Activated naive CD8-positive, alpha-beta T cell treated with anti-CD3 and anti-CD28 coated beads, Interleukin-2, amount 50 U/mL, for 24 hours (primary cell): ENCODE measurements around the gene KCTD7.
A peak's percentile ranks its signal among the peaks of the same experiment; 100 is the strongest.
"Not testable (repeated sequence)": the region's sequence is repeated elsewhere in the genome, so short reads cannot be mapped to it uniquely, and the experiment has no call there.

Source experiments
- ATAC-seq: fragments of 150-1000 bp; cut with Tn5 transposase; one replicate; pipeline ENCODE4 v1.10.0; 2021
- DNase-seq: peaks from one replicate; pipeline ENCODE4 v3.0.0; 2021
- H3K27ac Mint-ChIP-seq: one replicate; pipeline ENCODE4 v1.8.0; 2021; ENCODE audit warnings: mild to moderate bottlenecking, mixed read lengths
- H3K27me3 Mint-ChIP-seq: one replicate; pipeline ENCODE4 v1.8.0; 2021; ENCODE audit warnings: mixed read lengths
- H3K36me3 Mint-ChIP-seq: one replicate; pipeline ENCODE4 v1.8.0; 2021; ENCODE audit warnings: low read depth, mixed read lengths
- H3K4me1 Mint-ChIP-seq: one replicate; pipeline ENCODE4 v1.8.0; 2021; ENCODE audit warnings: mixed read lengths
- H3K4me3 Mint-ChIP-seq: one replicate; pipeline ENCODE4 v1.8.0; 2021; ENCODE audit warnings: mild to moderate bottlenecking, moderate library complexity, mixed read lengths
- H3K9me3 Mint-ChIP-seq: one replicate; pipeline ENCODE4 v1.8.0; 2021; ENCODE audit warnings: mixed read lengths

Gene KCTD7

DNA sequence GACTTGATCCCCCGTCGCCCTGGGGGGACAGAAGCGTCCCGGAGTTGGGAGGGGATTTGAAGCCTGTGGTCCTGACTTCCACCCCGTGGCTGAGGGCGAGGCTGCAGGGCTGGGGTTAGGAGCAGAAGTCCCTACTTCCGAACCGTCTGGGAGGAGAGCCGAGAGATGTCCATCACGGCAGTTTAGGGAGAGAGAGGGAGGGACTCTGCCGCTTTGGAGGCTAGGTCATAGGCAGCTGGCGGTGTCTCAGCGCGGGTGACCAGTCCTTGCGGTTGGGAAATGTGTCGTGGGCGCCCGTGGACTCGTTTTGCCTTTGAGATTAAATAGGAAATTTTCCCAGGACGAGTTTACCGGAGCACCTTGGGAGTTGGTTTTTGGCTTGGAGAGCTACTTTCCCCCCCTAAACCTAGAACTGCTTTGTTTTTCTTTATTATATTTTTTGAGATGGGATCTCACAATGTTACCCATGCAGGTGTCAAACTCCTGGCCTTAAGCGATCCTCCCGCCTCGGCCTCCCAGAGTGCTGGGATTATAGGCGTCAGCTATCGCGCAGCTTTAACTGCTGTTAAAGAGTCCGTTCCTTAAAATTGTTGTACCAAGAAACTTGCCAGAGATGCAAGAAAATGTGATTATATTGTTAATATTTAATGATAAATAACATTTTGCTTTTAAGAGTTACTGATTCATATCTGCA is 26.6 kb downstream of the KCTD7 start:
- Mint-ChIP-seq H3K4me3 (peak overlapping the region; percentile 94), H3K27ac (peak overlapping the region; percentile 96), H3K4me1 (peaks cover 27% of the 10 kb centered on the region)
- not testable (repeated sequence) for H3K9me3 Mint-ChIP-seq, ATAC-seq, DNase-seq, H3K27me3 Mint-ChIP-seq, H3K36me3 Mint-ChIP-seq

DNA sequence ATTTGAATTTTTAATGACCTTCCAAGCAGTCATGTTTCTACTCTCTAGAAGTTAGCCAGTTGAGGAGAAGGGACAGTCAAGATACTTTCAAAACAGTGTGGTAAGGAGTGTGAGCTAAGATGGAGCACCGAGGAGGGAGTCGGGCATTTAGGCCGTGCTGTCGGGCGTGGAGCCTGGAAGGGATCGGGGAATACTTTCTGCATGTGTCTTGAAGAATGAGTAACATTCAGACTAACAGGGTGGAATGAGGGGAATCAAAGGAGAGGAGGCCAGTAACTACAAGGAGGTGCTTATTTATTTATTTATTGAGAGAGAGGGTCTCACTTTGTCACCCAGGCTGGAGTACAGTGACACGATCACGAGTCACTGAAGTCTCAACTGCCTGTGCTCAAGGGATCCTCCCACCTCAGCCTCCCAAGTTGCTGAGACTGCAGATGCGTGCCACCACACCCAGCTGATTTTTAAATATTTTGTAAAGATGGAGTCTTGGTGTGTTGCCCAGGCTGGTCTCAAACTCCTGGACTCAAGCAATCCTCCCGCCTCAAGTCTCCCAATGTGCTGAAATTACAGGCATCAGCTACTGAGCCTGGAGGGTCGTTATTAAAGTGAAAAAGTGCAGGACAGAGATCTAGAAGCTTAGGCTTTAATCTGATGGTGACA is 27.3 kb downstream of the KCTD7 start:
- not testable (repeated sequence) for DNase-seq, H3K36me3 Mint-ChIP-seq, H3K27ac Mint-ChIP-seq, H3K9me3 Mint-ChIP-seq, H3K27me3 Mint-ChIP-seq, ATAC-seq
- Mint-ChIP-seq H3K4me3 (peak overlapping the region; percentile 94), H3K4me1 (peaks cover 27% of the 10 kb centered on the region)

DNA sequence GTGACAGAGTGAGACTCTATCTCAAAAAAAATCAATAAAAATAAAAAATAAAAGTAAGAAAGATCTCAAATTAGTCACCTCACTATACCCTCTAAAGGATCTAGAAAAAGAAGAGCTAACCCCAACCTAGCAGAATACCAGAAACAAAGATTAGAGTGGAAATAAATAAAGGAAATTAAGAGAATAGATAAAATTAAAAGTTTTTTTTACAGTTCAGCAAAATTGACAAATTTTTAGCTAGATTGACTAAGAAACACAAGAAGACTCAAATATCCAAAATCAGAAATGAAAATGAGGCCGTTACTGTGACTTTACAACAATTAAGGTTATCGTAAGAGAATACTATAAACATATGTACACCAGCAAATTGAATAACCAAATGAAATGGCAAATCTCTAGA is 29.1 kb downstream of the KCTD7 start:
- H3K9me3 Mint-ChIP-seq, result no peaks in the 10 kb centered on the region
- peaks cover 27% of the 10 kb centered on the region for H3K4me1 Mint-ChIP-seq
- no peaks in the 10 kb centered on the region for H3K27me3 Mint-ChIP-seq
- H3K27ac Mint-ChIP-seq, result no peak overlapping the region
- no peak overlapping the region for H3K4me3 Mint-ChIP-seq
- peaks cover 4% of the 10 kb centered on the region for H3K36me3 Mint-ChIP-seq
- DNase-seq, result no peak
- ATAC-seq, result no peak

DNA sequence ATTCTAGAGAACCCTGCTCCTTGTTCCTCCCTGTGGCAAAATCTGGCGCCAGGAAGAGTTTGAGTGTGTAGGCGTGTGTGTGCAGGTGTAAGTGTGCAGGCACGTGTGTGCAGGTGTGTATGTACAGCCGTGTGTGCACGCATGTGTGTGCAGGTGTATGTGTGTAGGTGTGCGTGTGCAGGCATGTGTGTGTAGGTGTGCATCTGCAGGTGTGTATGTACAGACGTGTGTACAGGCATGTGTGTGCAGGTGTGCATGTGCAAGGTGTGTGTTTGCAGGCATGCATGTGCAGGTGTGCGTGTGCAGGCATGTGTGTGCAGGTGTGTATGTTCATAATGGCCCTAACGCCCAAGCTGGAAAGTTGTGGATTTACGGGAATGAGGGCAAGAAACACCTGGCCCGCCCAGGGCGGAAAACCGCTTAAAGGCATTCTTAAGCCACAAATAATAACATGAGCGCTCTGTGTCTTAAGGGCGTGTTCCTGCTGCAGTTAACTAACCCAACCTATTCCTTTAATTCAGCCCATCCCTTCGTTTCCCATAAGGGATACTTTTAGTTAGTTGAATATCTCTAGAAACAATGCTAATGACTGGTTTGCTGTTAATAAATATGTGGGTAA is 34.1 kb downstream of the KCTD7 start:
- DNase-seq (no peak), ATAC-seq (no peak)
- H3K36me3 Mint-ChIP-seq, result no peaks in the 10 kb centered on the region
- peaks cover 2% of the 10 kb centered on the region for H3K4me1 Mint-ChIP-seq
- no peaks in the 10 kb centered on the region for H3K9me3 Mint-ChIP-seq
- H3K27ac Mint-ChIP-seq, result no peak overlapping the region
- no peak overlapping the region for H3K4me3 Mint-ChIP-seq
- H3K27me3 Mint-ChIP-seq, result no peaks in the 10 kb centered on the region

DNA sequence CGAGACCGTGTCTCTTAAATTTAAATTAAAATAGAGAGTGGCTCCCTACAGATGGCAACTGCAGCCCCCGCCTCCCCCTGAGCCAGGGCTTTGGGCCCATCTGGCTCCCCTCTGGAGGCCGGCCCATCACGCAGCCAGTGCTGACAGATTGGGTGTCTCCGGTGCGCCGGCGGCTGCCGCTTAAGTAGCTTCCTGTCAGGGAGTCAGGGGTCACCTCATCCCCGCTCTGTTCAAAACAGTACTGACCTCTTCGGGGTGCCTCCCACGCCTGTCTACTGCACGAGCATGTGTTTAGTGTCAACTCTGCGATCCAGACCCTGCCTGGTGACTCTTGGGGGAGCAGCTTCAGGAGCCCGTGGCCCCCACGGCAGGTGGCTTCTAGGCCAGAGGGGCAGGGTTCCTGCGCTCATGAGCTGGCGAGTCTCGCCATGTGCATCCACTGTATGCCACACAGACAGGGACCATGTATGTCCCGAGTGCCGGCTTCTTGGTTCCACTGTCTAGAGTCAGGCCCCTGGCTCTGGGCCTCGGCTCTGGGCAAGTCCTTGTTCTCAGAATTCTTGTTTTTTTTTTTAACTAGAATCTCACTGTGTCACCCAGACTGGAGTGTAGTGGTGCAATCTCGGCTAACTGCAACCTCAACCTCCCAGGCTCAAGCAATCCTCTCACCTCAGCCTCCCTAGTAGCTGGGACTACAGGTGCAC is 36.1 kb downstream of the KCTD7 start:
- no peak overlapping the region for H3K4me3 Mint-ChIP-seq
- no peak overlapping the region for H3K27ac Mint-ChIP-seq
- no peak for DNase-seq
- peaks cover 2% of the 10 kb centered on the region for H3K4me1 Mint-ChIP-seq
- H3K36me3 Mint-ChIP-seq, result no peaks in the 10 kb centered on the region
- no peak for ATAC-seq
- H3K9me3 Mint-ChIP-seq, result no peaks in the 10 kb centered on the region
- no peaks in the 10 kb centered on the region for H3K27me3 Mint-ChIP-seq

DNA sequence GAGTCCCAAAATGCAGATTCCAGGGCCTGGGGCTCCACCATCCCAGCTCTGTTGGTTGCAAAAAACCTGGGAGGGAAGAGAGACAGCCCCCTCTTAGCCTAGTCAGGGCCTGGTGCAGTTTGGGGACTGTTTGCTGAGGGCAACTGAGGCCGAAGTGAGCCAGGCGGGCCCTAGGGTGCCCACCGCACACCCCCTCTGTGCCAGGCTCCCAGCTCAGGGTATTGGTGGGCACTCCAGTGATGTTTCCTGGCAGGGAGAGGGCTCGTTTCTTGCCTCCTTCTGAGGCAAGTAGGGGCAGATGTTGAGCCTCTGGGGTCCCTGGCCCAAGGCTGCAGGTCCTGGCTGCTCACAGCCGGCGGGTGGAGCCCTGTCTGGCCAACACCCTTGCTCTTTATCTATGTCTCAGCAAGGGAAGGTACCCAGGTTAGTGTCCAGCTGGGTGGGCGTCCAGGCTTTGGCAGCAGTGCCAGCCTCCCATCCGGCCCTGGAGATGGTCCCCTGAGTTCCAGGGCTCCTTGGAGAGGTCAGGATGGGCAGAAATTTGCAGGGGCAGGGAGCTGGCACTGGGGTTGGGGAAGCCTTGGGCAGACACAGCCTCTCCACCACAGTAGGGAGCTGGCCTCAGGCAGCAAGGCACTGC is 37.8 kb downstream of the KCTD7 start:
- H3K36me3 Mint-ChIP-seq, result no peaks in the 10 kb centered on the region
- H3K27ac Mint-ChIP-seq, result no peak overlapping the region
- no peaks in the 10 kb centered on the region for H3K27me3 Mint-ChIP-seq
- no peak overlapping the region for H3K4me3 Mint-ChIP-seq
- H3K4me1 Mint-ChIP-seq, result peaks cover 2% of the 10 kb centered on the region
- ATAC-seq, result peak; percentile 5
- no peak for DNase-seq
- H3K9me3 Mint-ChIP-seq, result no peaks in the 10 kb centered on the region

DNA sequence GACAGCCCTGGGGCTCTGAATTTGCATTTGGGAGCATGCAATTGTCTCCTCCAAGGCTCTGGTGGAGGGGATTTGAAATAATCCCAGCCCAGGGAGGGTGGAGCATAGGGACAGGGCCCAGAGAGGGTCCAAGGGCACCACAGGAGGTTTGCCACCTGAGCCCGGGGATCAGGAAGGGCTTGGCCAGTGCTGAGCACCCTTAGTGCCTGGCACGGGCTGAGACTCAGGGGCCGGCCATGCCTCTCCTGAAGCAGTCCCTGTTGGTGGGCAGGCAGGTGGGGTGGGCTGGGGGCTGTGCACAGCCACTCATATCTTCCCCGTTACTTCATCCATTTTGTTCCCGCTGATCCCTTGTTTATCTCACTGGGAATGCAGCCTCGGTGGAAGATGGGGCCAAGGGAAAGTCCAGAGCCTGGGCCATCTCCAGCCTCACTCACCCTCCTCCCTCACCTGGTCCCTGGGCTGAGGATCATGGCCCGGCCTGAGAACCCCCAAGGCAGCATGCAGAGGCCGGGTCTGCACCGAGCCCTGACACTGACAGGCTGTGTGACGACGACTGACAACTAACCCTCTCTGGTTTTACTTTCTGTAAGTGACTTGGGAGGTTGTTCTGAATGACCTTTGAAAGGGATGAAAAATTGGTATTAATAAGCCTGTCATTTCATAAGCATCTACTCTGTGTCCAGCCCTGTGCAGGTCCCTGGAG is 38.5 kb downstream of the KCTD7 start:
- no peaks in the 10 kb centered on the region for H3K9me3 Mint-ChIP-seq
- DNase-seq (no peak), ATAC-seq (no peak)
- no peaks in the 10 kb centered on the region for H3K36me3 Mint-ChIP-seq
- peaks cover 3% of the 10 kb centered on the region for H3K4me1 Mint-ChIP-seq
- H3K27me3 Mint-ChIP-seq, result no peaks in the 10 kb centered on the region
- no peak overlapping the region for H3K27ac Mint-ChIP-seq
- H3K4me3 Mint-ChIP-seq, result no peak overlapping the region

DNA sequence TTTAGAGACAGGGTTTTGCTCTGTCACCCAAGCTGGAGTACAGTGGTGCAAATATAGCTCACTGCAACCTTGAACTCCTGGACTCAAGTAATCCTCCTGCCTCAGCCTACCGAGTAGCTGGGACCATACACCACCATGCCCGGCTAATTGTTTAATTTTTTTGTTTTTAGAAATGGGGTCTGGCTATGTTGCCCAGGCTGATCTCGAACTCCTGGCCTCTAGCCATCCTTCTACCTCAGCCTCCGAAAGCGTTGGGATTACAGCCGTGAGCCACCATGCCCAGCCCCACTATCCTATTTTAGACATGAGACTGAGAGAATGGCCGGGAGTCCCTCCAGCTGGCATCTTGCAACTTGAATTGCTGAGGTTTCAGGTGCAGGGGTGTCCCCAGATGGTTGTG is 39.4 kb downstream of the KCTD7 start:
- peaks cover 4% of the 10 kb centered on the region for H3K4me1 Mint-ChIP-seq
- no peaks in the 10 kb centered on the region for H3K27me3 Mint-ChIP-seq
- no peak for DNase-seq
- ATAC-seq, result no peak
- no peak overlapping the region for H3K27ac Mint-ChIP-seq
- H3K36me3 Mint-ChIP-seq, result no peaks in the 10 kb centered on the region
- no peak overlapping the region for H3K4me3 Mint-ChIP-seq
- H3K9me3 Mint-ChIP-seq, result no peaks in the 10 kb centered on the region

DNA sequence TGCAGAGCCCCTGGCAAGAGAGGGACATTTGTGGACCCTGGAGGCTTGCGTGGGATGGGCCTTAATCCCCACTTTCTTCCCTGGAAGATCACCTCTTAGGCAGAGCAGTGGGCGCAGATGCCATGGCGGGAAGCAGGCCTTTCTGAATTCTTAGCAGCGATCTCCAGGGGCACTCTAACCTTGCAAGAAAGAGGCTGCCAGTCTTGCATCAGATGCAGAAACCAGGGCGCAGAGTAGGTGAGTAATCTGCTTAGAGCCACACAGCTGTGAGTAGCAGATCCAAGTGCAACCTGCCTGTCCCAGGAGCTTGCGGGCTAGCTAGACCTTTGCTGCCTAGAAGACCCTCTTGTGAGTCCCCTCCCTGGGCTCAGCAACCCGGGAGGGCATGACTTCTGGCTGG is 40.0 kb downstream of the KCTD7 start:
- peaks cover 9% of the 10 kb centered on the region for H3K4me1 Mint-ChIP-seq
- H3K27ac Mint-ChIP-seq, result no peak overlapping the region
- H3K9me3 Mint-ChIP-seq, result no peaks in the 10 kb centered on the region

DNA sequence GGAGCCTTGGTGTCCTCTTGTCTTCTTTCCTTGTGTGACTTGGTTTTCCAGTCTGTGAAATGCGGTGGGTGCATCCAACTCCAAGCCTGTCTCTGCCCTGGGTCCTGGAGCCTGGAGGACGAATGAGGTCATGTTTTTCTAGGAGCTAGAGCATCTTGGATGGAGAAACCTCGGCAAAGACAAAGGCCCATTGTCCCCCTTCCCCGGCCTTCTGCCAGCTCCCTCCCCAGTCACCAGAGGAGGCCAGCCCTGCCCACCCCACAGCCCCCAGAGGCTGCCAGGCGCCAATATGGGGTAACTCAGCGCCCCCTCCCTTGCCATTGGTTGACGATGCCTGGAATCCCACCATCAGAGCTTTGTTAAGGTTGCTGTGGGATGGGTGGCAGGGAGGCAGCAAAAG is 40.4 kb downstream of the KCTD7 start:
- Mint-ChIP-seq H3K27ac (no peak overlapping the region), H3K9me3 (no peaks in the 10 kb centered on the region), H3K4me1 (peaks cover 11% of the 10 kb centered on the region), H3K27me3 (no peaks in the 10 kb centered on the region), H3K4me3 (no peak overlapping the region), H3K36me3 (no peaks in the 10 kb centered on the region)
- ATAC-seq, result no peak
- no peak for DNase-seq

More for the DNA sequence above, 40.0 kb downstream of the KCTD7 start:
- Mint-ChIP-seq H3K27me3 (no peaks in the 10 kb centered on the region), H3K36me3 (no peaks in the 10 kb centered on the region), H3K4me3 (no peak overlapping the region)
- DNase-seq (no peak), ATAC-seq (no peak)

DNA sequence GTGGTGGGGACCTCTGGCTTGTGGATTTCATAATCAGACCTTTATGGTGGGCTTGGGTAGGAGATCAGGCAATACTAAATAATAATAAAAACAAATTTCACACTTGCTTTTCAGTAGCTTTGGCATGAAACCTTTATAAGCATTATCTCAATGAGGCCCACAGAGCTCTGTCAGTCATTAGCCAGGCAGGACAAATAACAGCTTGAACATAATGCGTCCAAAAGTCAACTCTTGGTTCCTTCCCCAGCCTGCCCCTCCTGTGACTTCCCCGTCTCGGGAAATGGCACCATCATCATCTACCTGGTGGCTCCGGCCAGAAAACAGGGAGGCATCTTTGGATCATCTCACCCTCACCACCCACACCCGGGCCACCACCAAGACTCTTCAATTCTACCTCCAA is 40.8 kb downstream of the KCTD7 start:
- Mint-ChIP-seq H3K36me3 (no peaks in the 10 kb centered on the region), H3K4me3 (no peak overlapping the region), H3K9me3 (no peaks in the 10 kb centered on the region), H3K27ac (no peak overlapping the region), H3K4me1 (peaks cover 11% of the 10 kb centered on the region), H3K27me3 (no peaks in the 10 kb centered on the region)
- ATAC-seq (no peak), DNase-seq (no peak)

DNA sequence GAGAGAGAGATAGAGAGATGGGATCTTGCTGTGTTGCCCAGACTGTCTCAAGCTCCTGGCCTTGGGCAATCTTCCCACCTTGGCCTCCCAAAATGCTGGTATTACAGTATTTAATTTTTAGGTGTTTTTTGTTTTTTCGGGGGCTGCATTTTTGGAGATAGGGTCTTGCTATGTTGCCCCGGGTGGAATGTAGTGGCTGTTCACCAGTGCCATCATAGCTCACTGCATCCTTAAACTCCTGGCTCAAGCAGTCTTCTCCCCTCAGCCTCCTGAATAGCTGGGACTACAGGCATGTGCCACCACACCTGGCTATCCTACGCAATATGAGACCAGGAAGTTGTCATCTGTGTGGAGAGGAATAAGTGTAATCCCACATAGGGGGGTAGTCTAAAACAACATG is 42.4 kb downstream of the KCTD7 start:
- Mint-ChIP-seq H3K4me1 (peaks cover 11% of the 10 kb centered on the region), H3K27me3 (no peaks in the 10 kb centered on the region), H3K4me3 (no peak overlapping the region), H3K27ac (no peak overlapping the region), H3K36me3 (no peaks in the 10 kb centered on the region), H3K9me3 (no peaks in the 10 kb centered on the region)
- ATAC-seq (no peak), DNase-seq (no peak)

DNA sequence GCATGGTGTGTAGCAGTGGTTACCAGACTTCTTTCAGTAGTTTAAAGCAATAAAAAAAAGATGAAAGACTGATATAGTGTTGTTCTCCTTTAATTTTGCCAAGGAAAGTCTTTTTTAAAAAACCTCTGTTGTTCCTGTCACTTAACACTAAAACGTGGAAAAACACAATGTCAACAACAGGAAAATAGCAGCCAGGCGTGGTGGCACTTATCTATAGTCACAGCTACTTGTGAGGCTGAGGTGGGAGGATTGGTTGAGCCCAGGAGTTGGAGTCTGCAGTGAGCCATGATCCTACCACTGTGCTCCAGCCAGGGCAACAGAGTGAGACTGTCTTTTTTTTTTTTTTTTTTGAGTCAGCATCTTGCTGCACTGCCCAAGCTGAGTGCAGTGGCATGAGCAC is 42.8 kb downstream of the KCTD7 start:
- not testable (repeated sequence) for H3K36me3 Mint-ChIP-seq, H3K27ac Mint-ChIP-seq, H3K9me3 Mint-ChIP-seq, DNase-seq, H3K27me3 Mint-ChIP-seq, H3K4me3 Mint-ChIP-seq, ATAC-seq
- peaks cover 11% of the 10 kb centered on the region for H3K4me1 Mint-ChIP-seq
